GM12864 (cell line): Measurements from ENCODE around the gene PDZD7.
A peak's percentile ranks its signal among the peaks of the same experiment; 100 is the strongest.

ENCODE experiments used
- DNase-seq: peaks from one replicate; pipeline ENCODE4 v3.0.0-alpha.2; 2011; ENCODE audit warnings: low read depth
- H3K4me3 ChIP-seq: 2 replicates; pipeline ENCODE4 v1.5.1; 2011; ENCODE audit warnings: mild to moderate bottlenecking, low read depth, low read length, control low read depth
- CTCF ChIP-seq: IDR thresholded peaks from 2 replicates; pipeline ENCODE4 v1.5.1; 2011; ENCODE audit warnings: low read depth, mild to moderate bottlenecking, moderate library complexity, low read length, control low read depth, inconsistent platforms; ENCODE audit errors: missing control alignments

The PDZD7 gene

GRCh38 chr10:101022967-101023705, 7.8 kb downstream of the PDZD7 start:
- no peak for TF ChIP-seq CTCF
- no peak for DNase-seq
- no peak overlapping the region for H3K4me3 ChIP-seq

GRCh38 chr10:101021692-101022251, 9.2 kb downstream of the PDZD7 start:
- no peak overlapping the region for H3K4me3 ChIP-seq
- no peak for TF ChIP-seq CTCF
- DNase-seq: no peak

GRCh38 chr10:101021239-101021638, 9.7 kb downstream of the PDZD7 start:
- no peak overlapping the region for H3K4me3 ChIP-seq
- no peak for TF ChIP-seq CTCF
- DNase-seq: no peak

- DNase-seq: no peak
- no peak for TF ChIP-seq CTCF
- no peak overlapping the region for H3K4me3 ChIP-seq
Observed at GRCh38 chr10:101020427-101021075, 10.4 kb downstream of the PDZD7 start.

GRCh38 chr10:101019440-101019703, 11.6 kb downstream of the PDZD7 start:
- H3K4me3 ChIP-seq: no peak overlapping the region
- no peak for TF ChIP-seq CTCF
- DNase-seq: no peak

GRCh38 chr10:101018600-101019439, 12.1 kb downstream of the PDZD7 start:
- DNase-seq: no peak
- peak; percentile 70 for TF ChIP-seq CTCF
- no peak overlapping the region for H3K4me3 ChIP-seq
